HepG2 (cell line): ENCODE results near the gene POC1B. TPM values are rescaled to one million over a fixed set of nuclear protein-coding genes. Genes with fewer than 3 reads are reported as not detected.

Experiments used
- ATAC-seq: fragments of 200-7000 bp; cut with Tn5 transposase; 3 replicates; pipeline ENCODE4 v1.9.1; 2020; ENCODE audit warnings: mild to moderate bottlenecking, moderate library complexity
- BruUV-seq: library from RNA; stranded (reverse); fragments of 400-500 nt; replicated peaks from 2 replicates; lab custom pipeline; 2021; lab: Mats Ljungman, UMichigan
- CTCF ChIA-PET: fragments of 300-600 bp; formaldehyde crosslinking; extraction: SDS; loops from one replicate; lab custom pipeline; 2021; ENCODE audit warnings: low total read pairs, inconsistent platforms, low intra/inter-chr PET ratio; lab: Yijun Ruan, JAX
- POLR2A ChIA-PET: fragments of 350-600 bp; sonication (Branson Sonifier 250); formaldehyde crosslinking; loops from one replicate; lab custom pipeline; 2020; ENCODE audit warnings: antibody characterized with exemption, inconsistent platforms; lab: Yijun Ruan, JAX
- DNase-seq: peaks from one replicate; pipeline ENCODE4 v3.0.0-alpha.2; 2015; ENCODE audit warnings: low spot score
- FAIRE-seq: peaks from 3 replicates; lab custom pipeline; 2011; peaks lifted over from hg19 to GRCh38; lab: Jason Lieb, UNC
- H2AFZ ChIP-seq: one replicate; pipeline ENCODE4 v1.6.1; 2011; ENCODE audit warnings: low read length, inconsistent platforms
- H3K27ac ChIP-seq: fragments of 300-600 bp; 3 replicates; pipeline ENCODE4 v1.8.0; 2011; ENCODE audit warnings: mixed run types, mild to moderate bottlenecking, mixed read lengths, low read length, inconsistent platforms; ENCODE audit not compliant: insufficient read depth; ENCODE audit errors: extremely low read length
- H3K27me3 ChIP-seq, 2 experiments: fragments of 200-600 bp in 1 of 2; 2 replicates in 1 of 2; 3 replicates in 1 of 2; pipeline versions ENCODE4 v1.6.0 to v1.8.0; 2011; ENCODE audit warnings: low read length in 2 of 2, mild to moderate bottlenecking in 2 of 2, moderate library complexity in 2 of 2, inconsistent platforms in 1 of 2; ENCODE audit not compliant: insufficient read depth in 2 of 2, control insufficient read depth in 1 of 2
- H3K36me3 ChIP-seq, 2 experiments: fragments of 200-600 bp in 1 of 2; replicated peaks in 1 of 2; 2 replicates in 1 of 2; 3 replicates in 1 of 2; pipeline versions ENCODE4 v1.5.1 to v1.8.0; 2011; ENCODE audit warnings: low read length in 2 of 2, inconsistent platforms in 1 of 2; ENCODE audit not compliant: insufficient read depth in 2 of 2, control insufficient read depth in 1 of 2
- H3K4me1 ChIP-seq: 2 replicates; pipeline ENCODE4 v1.5.1; 2012; ENCODE audit warnings: low read length, inconsistent platforms; ENCODE audit not compliant: insufficient read depth
- H3K4me2 ChIP-seq: 2 replicates; pipeline ENCODE4 v1.6.0; 2011; ENCODE audit warnings: low read depth, low read length, inconsistent platforms
- H3K4me3 ChIP-seq, 3 experiments: fragments of 200-600 bp in 1 of 3; sonication (generic), shearing (Covaris generic) in 1 of 3; replicated peaks in 1 of 3; 2 replicates each; pipeline ENCODE4 v1.5.1; 2011 to 2016; ENCODE audit warnings: low read length in 3 of 3, inconsistent platforms in 2 of 3, low read depth in 2 of 3, mild to moderate bottlenecking in 2 of 3, control low read depth in 1 of 3, mixed read lengths in 1 of 3; ENCODE audit not compliant: insufficient read depth in 1 of 3
- H3K79me2 ChIP-seq: one replicate; pipeline ENCODE4 v1.6.1; 2011; ENCODE audit warnings: low read length, inconsistent platforms; ENCODE audit not compliant: insufficient read depth
- H3K9ac ChIP-seq: 2 replicates; pipeline ENCODE4 v1.6.0; 2011; ENCODE audit warnings: mild to moderate bottlenecking, low read depth, low read length, inconsistent platforms; ENCODE audit not compliant: insufficient read depth
- H3K9me3 ChIP-seq: 2 replicates; pipeline ENCODE4 v1.5.1; 2012; ENCODE audit warnings: mild to moderate bottlenecking, low read length
- H4K20me1 ChIP-seq: 2 replicates; pipeline ENCODE4 v1.6.0; 2011; ENCODE audit warnings: inconsistent platforms, mild to moderate bottlenecking, low read length, moderate library complexity; ENCODE audit not compliant: insufficient read depth
- GATA4 ChIP-seq: sonication (generic); IDR thresholded peaks from 2 replicates; pipeline ENCODE4 v1.6.1; 2016; ENCODE audit warnings: antibody characterized with exemption, low read depth, borderline replicate concordance
- HES4 ChIP-seq: sonication (generic); formaldehyde crosslinking; IDR thresholded peaks from 2 replicates; pipeline ENCODE4 v1.9.0; 2021; ENCODE audit warnings: mild to moderate bottlenecking, missing genetic modification reagents, borderline replicate concordance
- HMGA1 ChIP-seq: sonication (generic); formaldehyde crosslinking; conservative IDR thresholded peaks from 2 replicates; pipeline ENCODE4 v1.4.0; 2020; ENCODE audit warnings: missing genetic modification reagents
- KAT2B ChIP-seq: fragments of 150-350 bp; IDR thresholded peaks from 2 replicates; pipeline ENCODE4 v1.6.1; 2014; ENCODE audit warnings: low read depth, low read length, borderline replicate concordance
- NFE2 ChIP-seq: sonication (generic); formaldehyde crosslinking; IDR thresholded peaks from 2 replicates; pipeline ENCODE4 v1.4.0; 2020; ENCODE audit warnings: missing genetic modification reagents
- TCF7L2 ChIP-seq: IDR thresholded peaks from 2 replicates; pipeline ENCODE4 v1.6.1; 2011; ENCODE audit warnings: mild to moderate bottlenecking, low read depth, low read length, moderate library complexity
- ZNF24 ChIP-seq: fragments of 450-650 bp; IDR thresholded peaks from 2 replicates; pipeline ENCODE4 v1.6.1; 2017; ENCODE audit warnings: antibody characterized with exemption, mild to moderate bottlenecking
- ZNF768 ChIP-seq: sonication (generic); formaldehyde crosslinking; IDR thresholded peaks from 2 replicates; pipeline ENCODE4 v1.4.0; 2020; ENCODE audit warnings: missing genetic modification reagents
- WGBS: methylation state at CpG from one replicate; pipeline ENCODE4 v1.1.6; 2017; ENCODE audit warnings: low lambda C conversion rate; 5-methylcytosine and 5-hydroxymethylcytosine counted together
- in situ Hi-C: cut with HindIII; loops from 2 replicates; pipeline ENCODE4 v1.10.0; 2017; ENCODE audit warnings: low pct_unique_long_range_greater_than_20kb; ENCODE audit not compliant: extremely low pct_ligation_motif_present
- intact Hi-C: fragments of 100-400 bp; cut with micrococcal nuclease; formaldehyde crosslinking; loops from one replicate; pipeline ENCODE4 v1.10.0; 2022; ENCODE audit not compliant: unreplicated experiment
- polyA plus RNA-seq, 8 experiments: library from polyadenylated mRNA; depleted of rRNA in 3 of 8; stranded (reverse) in 7 of 8; unstranded in 1 of 8; fragments of >200 nt; fragmentation: Illumina TruSeq in 4 of 8; extraction: Trizol in 4 of 8; gene quantifications; 2 replicates each; pipeline versions ENCODE4 v1.2.1 to v1.2.3, GENCODE V29; 2011 to 2016; ENCODE audit warnings: low read depth in 4 of 8, missing spikeins in 1 of 8, mixed read lengths in 1 of 8; ENCODE audit not compliant: insufficient read depth in 1 of 8
- total RNA-seq, 5 experiments: library from RNA; depleted of rRNA; stranded (reverse); fragments of >200 nt; fragmentation: Illumina TruSeq; extraction: Trizol; gene quantifications; 2 replicates each; pipeline ENCODE4 v1.2.3, GENCODE V29; 2016; ENCODE audit warnings: low read depth in 1 of 5

POC1B gene
- total and polyA plus RNA-seq, 2 of the 13 experiments (the other 11 are each of a cell fraction or from before 2014, with no cell fraction given): 9.3 to 11.0 TPM

GRCh38 chr12:89506050-89506449 is 19.8 kb downstream of the POC1B start:
- ATAC-seq (no peak), DNase-seq (no peak), FAIRE-seq (no peak)
- in situ Hi-C loops: no loop called here
- peaks cover 20% of the 10 kb centered on the region for H3K4me1 ChIP-seq
- no peak overlapping the region for H3K4me3 ChIP-seq
- BruUV-seq: no TSS peak
- no peak overlapping the region for H3K9ac ChIP-seq
- WGBS: 26% methylated on average over 1 of the region's 1 CpG
- H3K79me2 ChIP-seq: no peaks in the 10 kb centered on the region
- no peak overlapping the region for H2AFZ ChIP-seq
- intact Hi-C loops: no loop called here
- no peaks in the 10 kb centered on the region for H3K27me3 ChIP-seq
- H3K36me3 ChIP-seq: no peaks in the 10 kb centered on the region
- TF ChIP-seq HMGA1 (CRISPR knock-in tag) (no peak), NFE2 (CRISPR knock-in tag) (no peak), ZNF768 (CRISPR knock-in tag) (peak; percentile 13; the same call in 1 of the 2 replicates)
- H3K27ac ChIP-seq: no peak overlapping the region
- ChIA-PET CTCF (no interaction called here), POLR2A (no interaction called here)
- no peaks in the 10 kb centered on the region for H4K20me1 ChIP-seq
- H3K4me2 ChIP-seq: no peak overlapping the region
- no peaks in the 10 kb centered on the region for H3K9me3 ChIP-seq

GRCh38 chr12:89504560-89505346 is 21.1 kb downstream of the POC1B start:
- 84% methylated on average over 6 of the region's 6 CpGs for WGBS
- DNase-seq (no peak), FAIRE-seq (no peak), ATAC-seq (peak; percentile 55; the same call in 2 of the 3 replicates)
- Histone ChIP-seq H3K4me1 (peaks cover 20% of the 10 kb centered on the region), H3K4me3 (no peak overlapping the region), H3K27me3 (no peaks in the 10 kb centered on the region), H3K9ac (no peak overlapping the region), H3K36me3 (no peaks in the 10 kb centered on the region), H3K4me2 (no peak overlapping the region), H4K20me1 (no peaks in the 10 kb centered on the region), H3K9me3 (no peaks in the 10 kb centered on the region), H2AFZ (no peak overlapping the region), H3K27ac (no peak overlapping the region), H3K79me2 (no peaks in the 10 kb centered on the region)
- TF ChIP-seq TCF7L2: no peak
- TF ChIP-seq GATA4: no peak
- TF ChIP-seq HES4 (CRISPR knock-in tag): no peak
- no peak for TF ChIP-seq ZNF24
- no peak for TF ChIP-seq KAT2B
- in situ Hi-C loops (no loop called here), intact Hi-C loops (no loop called here)
- POLR2A ChIA-PET: no interaction called here
- BruUV-seq: no TSS peak
- CTCF ChIA-PET: no interaction called here
